Measurements from ENCODE around the gene PARVA.

PARVA gene

GRCh38 chr11:12438291-12438690, 60.9 kb downstream of the PARVA start:
- no peak for DNase-seq (ENCODE audit: low spot score in 2 of 2)
- in situ Hi-C loops (cut with MboI; ENCODE audit: low sequenced_read_pairs): no loop called here
- no peaks in the 10 kb centered on the region; the same call in 1 of the 2 replicates for H3K9me3 ChIP-seq
- H3K4me3 ChIP-seq: no peak overlapping the region
- H3K36me3 ChIP-seq (replicated peaks): no peaks in the 10 kb centered on the region
- peaks cover 17% of the 10 kb centered on the region for H3K4me1 ChIP-seq
- no peaks in the 10 kb centered on the region for H3K27me3 ChIP-seq (ENCODE audit: low read depth)

DNA sequence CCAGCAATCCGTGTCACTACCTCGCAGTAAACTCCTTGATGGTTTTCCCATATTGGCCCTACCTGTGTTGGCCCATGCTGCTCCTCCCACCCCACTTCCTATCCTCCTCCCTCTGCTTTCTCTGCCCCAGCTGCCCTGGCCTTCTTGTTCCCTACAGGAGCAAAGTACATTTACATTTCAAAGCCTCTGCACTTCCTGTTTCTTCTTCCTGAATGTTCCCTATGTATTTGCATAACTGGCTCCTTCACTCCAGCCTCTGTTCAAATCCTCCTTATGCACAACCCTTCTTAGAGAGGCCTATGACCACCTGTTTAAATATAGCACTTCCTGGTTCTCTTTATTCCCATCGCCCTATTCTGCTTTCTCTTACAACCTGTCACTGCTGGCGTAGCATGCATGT, 62.2 kb downstream of the PARVA start:
- DNase-seq (ENCODE audit: low spot score in 2 of 2): peak in 1 of 2 experiments; percentile 5
- Histone ChIP-seq H3K27me3 (ENCODE audit: low read depth) (no peaks in the 10 kb centered on the region), H3K9me3 (no peaks in the 10 kb centered on the region; the same call in 1 of the 2 replicates), H3K4me1 (peaks cover 17% of the 10 kb centered on the region), H3K36me3 (replicated peaks) (no peaks in the 10 kb centered on the region), H3K4me3 (no peak overlapping the region)
- in situ Hi-C loops (cut with MboI; ENCODE audit: low sequenced_read_pairs): no loop called here

- Histone ChIP-seq H3K4me3 (no peak overlapping the region), H3K4me1 (peaks cover 17% of the 10 kb centered on the region), H3K36me3 (replicated peaks) (no peaks in the 10 kb centered on the region), H3K9me3 (no peaks in the 10 kb centered on the region; the same call in 1 of the 2 replicates), H3K27me3 (ENCODE audit: low read depth) (no peaks in the 10 kb centered on the region)
- DNase-seq (ENCODE audit: low spot score in 2 of 2): no peak
- in situ Hi-C loops (cut with MboI; ENCODE audit: low sequenced_read_pairs): no loop called here
Measured at GRCh38 chr11:12440565-12440964, 63.2 kb downstream of the PARVA start.

DNA sequence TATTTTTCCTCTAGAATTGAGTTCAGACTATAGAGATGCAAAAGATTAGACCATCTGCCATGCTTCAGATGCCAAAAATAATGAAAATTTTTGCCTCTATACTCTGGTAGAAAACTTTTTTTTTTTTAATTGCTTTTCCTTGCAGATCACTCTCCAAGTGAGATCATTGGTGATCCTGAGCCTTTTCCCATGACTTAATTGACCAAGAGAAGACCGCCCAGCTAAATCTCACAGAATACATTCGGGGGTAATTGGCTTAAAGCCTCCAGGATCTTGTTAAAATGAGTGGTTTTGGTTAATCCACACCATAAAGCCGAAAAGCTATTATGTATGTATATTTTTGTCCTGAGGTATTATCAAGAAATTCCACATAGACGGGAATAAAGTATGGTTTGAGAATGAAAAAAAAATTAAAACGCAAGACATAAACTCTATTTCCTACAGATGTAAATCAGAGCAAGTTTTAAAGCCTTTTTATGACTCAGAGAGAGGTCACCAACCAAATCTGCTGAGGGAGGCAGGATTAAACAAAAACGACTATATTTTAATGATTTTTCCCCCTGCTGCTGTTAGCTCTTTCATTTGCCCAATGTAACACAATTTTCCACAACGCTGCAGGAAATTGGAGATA, 64.0 kb downstream of the PARVA start:
- DNase-seq (ENCODE audit: low spot score in 2 of 2): peak; percentile 37 to 50
- in situ Hi-C loops (cut with MboI; ENCODE audit: low sequenced_read_pairs): no loop called here
- Histone ChIP-seq H3K36me3 (replicated peaks) (no peaks in the 10 kb centered on the region), H3K9me3 (no peaks in the 10 kb centered on the region; the same call in 1 of the 2 replicates), H3K27me3 (ENCODE audit: low read depth) (no peaks in the 10 kb centered on the region), H3K4me1 (peaks cover 17% of the 10 kb centered on the region), H3K4me3 (no peak overlapping the region)

- peaks cover 16% of the 10 kb centered on the region for H3K4me1 ChIP-seq
- in situ Hi-C loops (cut with MboI; ENCODE audit: low sequenced_read_pairs): no loop called here
Measured at GRCh38 chr11:12444601-12445000, 67.2 kb downstream of the PARVA start.

GRCh38 chr11:12445001-12445400, 67.6 kb downstream of the PARVA start:
- Histone ChIP-seq H3K4me1 (peaks cover 14% of the 10 kb centered on the region), H3K27me3 (ENCODE audit: low read depth) (no peaks in the 10 kb centered on the region), H3K9me3 (no peaks in the 10 kb centered on the region; the same call in 1 of the 2 replicates), H3K36me3 (replicated peaks) (no peaks in the 10 kb centered on the region), H3K4me3 (no peak overlapping the region)
- in situ Hi-C loops (cut with MboI; ENCODE audit: low sequenced_read_pairs): no loop called here
- DNase-seq (ENCODE audit: low spot score in 2 of 2): no peak

More at GRCh38 chr11:12444601-12445000, 67.2 kb downstream of the PARVA start:
- Histone ChIP-seq H3K36me3 (replicated peaks) (no peaks in the 10 kb centered on the region), H3K27me3 (ENCODE audit: low read depth) (no peaks in the 10 kb centered on the region), H3K4me3 (no peak overlapping the region), H3K9me3 (no peaks in the 10 kb centered on the region; the same call in 1 of the 2 replicates)
- no peak for DNase-seq (ENCODE audit: low spot score in 2 of 2)

DNA sequence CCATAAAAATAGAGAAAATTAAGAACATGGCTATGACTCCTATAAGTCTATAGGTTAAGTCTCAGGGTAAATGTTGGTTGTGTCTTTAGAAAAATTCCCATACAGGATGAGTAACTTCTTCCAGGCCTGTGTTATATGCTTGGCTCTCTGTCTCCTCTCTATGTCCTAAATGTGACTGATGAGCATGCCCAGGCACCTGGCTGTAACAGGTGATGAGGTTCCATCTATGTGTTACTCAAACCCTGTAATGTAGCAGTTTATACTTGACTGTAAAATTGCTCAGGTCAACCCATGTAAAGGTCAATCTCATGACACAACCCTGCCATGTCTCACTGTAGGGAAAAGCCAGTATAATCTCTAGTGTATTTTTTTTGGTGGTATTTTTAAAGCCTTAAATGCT, 69.5 kb downstream of the PARVA start:
- no peak overlapping the region for H3K4me3 ChIP-seq
- no peak for DNase-seq (ENCODE audit: low spot score in 2 of 2)
- in situ Hi-C loops (cut with MboI; ENCODE audit: low sequenced_read_pairs): no loop called here
- H3K4me1 ChIP-seq: peaks cover 2% of the 10 kb centered on the region; the same call in 1 of the 2 replicates
- no peaks in the 10 kb centered on the region for H3K27me3 ChIP-seq (ENCODE audit: low read depth)
- H3K36me3 ChIP-seq (replicated peaks): no peaks in the 10 kb centered on the region
- no peaks in the 10 kb centered on the region for H3K9me3 ChIP-seq

GRCh38 chr11:12448131-12448939, 71.0 kb downstream of the PARVA start:
- in situ Hi-C loops (cut with MboI; ENCODE audit: low sequenced_read_pairs): no loop called here
- no peaks in the 10 kb centered on the region; the same call in 1 of the 2 replicates for H3K36me3 ChIP-seq (replicated peaks)
- H3K27me3 ChIP-seq (ENCODE audit: low read depth): no peaks in the 10 kb centered on the region
- no peak overlapping the region for H3K4me3 ChIP-seq
- DNase-seq (ENCODE audit: low spot score in 2 of 2): no peak
- no peaks in the 10 kb centered on the region for H3K4me1 ChIP-seq
- H3K9me3 ChIP-seq: no peaks in the 10 kb centered on the region

DNA sequence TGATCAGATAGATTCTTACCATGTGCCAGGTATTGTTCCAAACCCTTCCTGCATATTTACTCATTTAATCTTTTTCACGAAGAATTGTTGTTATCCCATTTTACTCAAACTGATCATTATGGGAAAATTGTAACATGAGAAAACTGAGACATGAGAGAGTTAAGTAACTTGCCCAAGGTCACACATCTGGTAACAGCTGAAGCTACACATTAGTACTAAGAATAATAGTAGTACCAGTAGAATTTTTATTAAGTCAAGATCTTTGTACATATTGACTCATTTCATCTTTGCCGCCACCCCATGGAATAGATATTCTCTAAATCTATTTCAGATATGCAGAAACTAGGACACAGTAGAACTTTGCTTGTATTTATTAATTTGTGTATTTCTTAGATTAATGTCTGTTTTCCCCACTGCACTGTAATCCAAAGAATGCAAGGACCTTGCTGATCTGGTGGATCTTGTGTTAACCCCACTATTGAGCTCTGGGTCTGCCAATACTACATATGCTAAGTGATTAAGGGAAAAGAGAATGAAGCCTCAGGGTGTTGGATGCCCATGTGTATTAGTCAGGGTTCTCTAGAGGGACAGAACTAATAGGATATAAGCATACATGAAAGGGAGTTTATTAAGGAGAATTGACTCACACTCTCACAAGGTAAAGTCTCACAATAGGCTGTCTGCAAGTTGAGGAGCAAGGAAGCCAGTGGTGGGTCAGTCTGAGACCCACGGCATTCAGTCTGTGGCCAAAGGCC, 72.8 kb downstream of the PARVA start:
- H3K27me3 ChIP-seq (ENCODE audit: low read depth): no peaks in the 10 kb centered on the region
- no peaks in the 10 kb centered on the region for H3K9me3 ChIP-seq
- no peaks in the 10 kb centered on the region; the same call in 1 of the 2 replicates for H3K36me3 ChIP-seq (replicated peaks)
- no peaks in the 10 kb centered on the region for H3K4me1 ChIP-seq
- no peak overlapping the region for H3K4me3 ChIP-seq
- in situ Hi-C loops (cut with MboI; ENCODE audit: low sequenced_read_pairs): no loop called here
- no peak for DNase-seq (ENCODE audit: low spot score in 2 of 2)

DNA sequence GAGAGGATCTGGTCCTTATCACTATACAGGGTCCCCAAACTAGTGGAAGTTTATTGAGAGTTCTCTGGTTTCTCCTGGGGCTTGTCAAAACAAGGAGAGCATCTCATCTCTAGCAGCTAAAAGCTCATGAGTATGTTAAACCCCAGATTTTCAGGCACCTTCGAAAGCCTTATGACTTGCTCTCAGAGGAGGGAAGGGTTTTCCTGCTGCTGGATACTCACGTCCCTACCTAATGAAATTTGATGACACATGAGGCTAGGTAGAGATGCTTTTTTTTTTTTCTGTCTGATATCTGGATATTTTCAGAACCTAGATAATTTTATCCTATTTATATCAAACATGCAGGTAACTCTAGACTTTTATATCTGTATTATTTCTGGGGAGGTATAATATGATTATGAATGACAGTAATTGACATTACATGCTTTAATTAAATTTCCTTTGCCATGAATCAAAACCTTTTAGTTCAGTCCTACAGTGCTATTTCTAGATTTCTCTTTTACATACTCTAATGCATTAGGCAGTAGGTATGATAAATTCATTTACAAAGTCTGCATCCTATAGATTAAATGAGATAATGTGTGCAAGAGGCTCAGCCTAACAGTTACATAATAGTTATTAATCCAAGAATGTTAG, 73.9 kb downstream of the PARVA start:
- Histone ChIP-seq H3K36me3 (replicated peaks) (no peaks in the 10 kb centered on the region; the same call in 1 of the 2 replicates), H3K4me1 (no peaks in the 10 kb centered on the region), H3K9me3 (no peaks in the 10 kb centered on the region), H3K27me3 (ENCODE audit: low read depth) (no peaks in the 10 kb centered on the region), H3K4me3 (no peak overlapping the region)
- no peak for DNase-seq (ENCODE audit: low spot score in 2 of 2)
- in situ Hi-C loops (cut with MboI; ENCODE audit: low sequenced_read_pairs): no loop called here

- no peak for DNase-seq (ENCODE audit: low spot score in 2 of 2)
- Histone ChIP-seq H3K4me1 (no peaks in the 10 kb centered on the region), H3K9me3 (no peaks in the 10 kb centered on the region), H3K27me3 (ENCODE audit: low read depth) (no peaks in the 10 kb centered on the region), H3K4me3 (no peak overlapping the region), H3K36me3 (replicated peaks) (no peaks in the 10 kb centered on the region; the same call in 1 of the 2 replicates)
- in situ Hi-C loops (cut with MboI; ENCODE audit: low sequenced_read_pairs): no loop called here
Measured at GRCh38 chr11:12453243-12453642, 75.9 kb downstream of the PARVA start.

GRCh38 chr11:12454782-12455181, 77.4 kb downstream of the PARVA start:
- Histone ChIP-seq H3K36me3 (replicated peaks) (no peaks in the 10 kb centered on the region; the same call in 1 of the 2 replicates), H3K9me3 (no peaks in the 10 kb centered on the region), H3K27me3 (ENCODE audit: low read depth) (no peaks in the 10 kb centered on the region), H3K4me1 (no peaks in the 10 kb centered on the region), H3K4me3 (no peak overlapping the region)
- DNase-seq (ENCODE audit: low spot score in 2 of 2): no peak
- in situ Hi-C loops (cut with MboI; ENCODE audit: low sequenced_read_pairs): no loop called here

DNA sequence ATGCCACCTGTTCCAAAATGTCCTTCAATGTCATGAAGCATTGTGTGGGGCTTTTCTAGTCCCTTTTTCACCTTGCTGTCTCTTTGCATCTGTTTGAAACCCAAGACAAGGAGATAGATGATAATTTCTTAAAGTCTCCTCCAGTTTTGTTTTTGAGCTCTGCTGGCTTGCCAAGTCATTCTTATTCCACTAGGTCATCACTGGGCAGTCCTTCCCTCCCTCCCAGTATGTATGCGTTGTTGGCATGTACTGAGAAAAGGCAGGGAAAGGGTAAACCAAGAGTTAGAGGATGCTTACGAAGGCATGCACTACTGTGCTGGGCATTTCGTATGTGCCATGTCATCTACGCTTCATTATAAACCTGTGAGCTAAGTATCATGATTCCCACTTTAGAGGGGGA, 78.6 kb downstream of the PARVA start:
- no peak for DNase-seq (ENCODE audit: low spot score in 2 of 2)
- Histone ChIP-seq H3K27me3 (ENCODE audit: low read depth) (no peaks in the 10 kb centered on the region), H3K4me1 (no peaks in the 10 kb centered on the region), H3K36me3 (replicated peaks) (no peaks in the 10 kb centered on the region; the same call in 1 of the 2 replicates), H3K4me3 (no peak overlapping the region), H3K9me3 (no peaks in the 10 kb centered on the region)
- in situ Hi-C loops (cut with MboI; ENCODE audit: low sequenced_read_pairs): no loop called here
